Osteoblast (primary cell): ENCODE measurements around the gene PRF1. TPM values are rescaled to one million over a fixed set of nuclear protein-coding genes. Genes with fewer than 3 reads are reported as not detected.

Experiments used
- DNase-seq: peaks from one replicate; pipeline ENCODE4 v3.0.0; 2011; ENCODE audit warnings: low spot score, mixed read lengths; ENCODE audit not compliant: insufficient read length; ENCODE audit errors: missing footprints
- H2AFZ ChIP-seq: 2 replicates; pipeline ENCODE4 v1.6.0; 2011; ENCODE audit warnings: mild to moderate bottlenecking, low read length
- H3K27ac ChIP-seq: 2 replicates; pipeline ENCODE4 v1.5.1; 2011; ENCODE audit warnings: mild to moderate bottlenecking, low read depth, low read length, moderate library complexity
- H3K27me3 ChIP-seq: 2 replicates; pipeline ENCODE4 v1.6.0; 2012; ENCODE audit warnings: mild to moderate bottlenecking, control low read depth, inconsistent platforms, low read length, moderate library complexity; ENCODE audit not compliant: insufficient read depth
- H3K36me3 ChIP-seq: 2 replicates; pipeline ENCODE4 v1.5.1; 2011; ENCODE audit warnings: mild to moderate bottlenecking, low read length, control low read depth, moderate library complexity; ENCODE audit not compliant: insufficient read depth
- H3K4me1 ChIP-seq: 2 replicates; pipeline ENCODE4 v1.5.1; 2011; ENCODE audit warnings: mild to moderate bottlenecking, low read length, control low read depth, moderate library complexity; ENCODE audit not compliant: insufficient read depth
- H3K4me2 ChIP-seq: 2 replicates; pipeline ENCODE4 v1.6.0; 2011; ENCODE audit warnings: mild to moderate bottlenecking, low read length; ENCODE audit not compliant: insufficient read depth
- H3K4me3 ChIP-seq: fragments of 200-600 bp; sonication (generic); 3 replicates; pipeline ENCODE4 v1.5.1; 2012; ENCODE audit warnings: mild to moderate bottlenecking, low read length, inconsistent platforms; ENCODE audit not compliant: insufficient read depth
- H3K79me2 ChIP-seq: 2 replicates; pipeline ENCODE4 v1.6.0; 2012; ENCODE audit warnings: mild to moderate bottlenecking, low read length, control low read depth, inconsistent platforms; ENCODE audit not compliant: insufficient read depth
- H3K9me3 ChIP-seq: 2 replicates; pipeline ENCODE4 v1.5.1; 2011; ENCODE audit warnings: low read depth, low read length, control low read depth
- H4K20me1 ChIP-seq: 2 replicates; pipeline ENCODE4 v1.6.0; 2012; ENCODE audit warnings: mild to moderate bottlenecking, low read length, control low read depth; ENCODE audit not compliant: insufficient read depth
- total RNA-seq: library from RNA; depleted of rRNA; stranded (reverse); fragments of >200 nt; gene quantifications from 2 replicates; pipeline ENCODE4 v1.2.3, GENCODE V29; 2012
- TF ChIP-seq, protein P1 (sequence below): IDR thresholded peaks from 2 replicates; pipeline ENCODE4 v1.5.1; 2011; ENCODE audit warnings: mild to moderate bottlenecking, low read depth, low read length, moderate library complexity; ENCODE audit errors: extremely low read depth

Gene PRF1
- total RNA-seq, 1 donor = not detected

DNA sequence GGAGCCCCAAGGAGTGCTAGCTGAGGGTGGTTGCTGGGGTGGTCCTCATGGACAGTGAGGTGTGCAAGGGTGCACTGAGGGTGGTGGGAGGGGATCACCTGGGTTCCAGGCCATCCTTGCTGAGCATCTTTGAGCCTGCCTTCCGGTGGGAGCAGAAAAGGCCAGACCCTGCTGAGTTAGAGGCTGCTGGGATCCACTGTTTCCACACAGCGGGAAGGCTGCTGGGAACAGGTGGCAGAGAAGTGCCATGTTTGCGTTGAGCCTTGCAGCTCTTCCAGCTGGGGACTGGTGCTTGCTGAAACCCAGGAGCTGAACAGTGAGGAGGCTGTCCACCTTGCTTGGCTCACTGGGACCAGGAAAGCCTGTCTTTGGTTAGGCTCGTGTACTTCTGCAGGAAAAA, 34.9 kb downstream of the PRF1 start:
- Histone ChIP-seq H3K27me3 (no peaks in the 10 kb centered on the region), H3K36me3 (no peaks in the 10 kb centered on the region), H3K27ac (no peak overlapping the region), H3K4me2 (no peak overlapping the region), H3K9me3 (no peaks in the 10 kb centered on the region), H3K4me1 (no peaks in the 10 kb centered on the region), H4K20me1 (no peaks in the 10 kb centered on the region), H3K4me3 (no peak overlapping the region), H2AFZ (no peak overlapping the region), H3K79me2 (no peaks in the 10 kb centered on the region)
- TF ChIP-seq, protein P1, sequence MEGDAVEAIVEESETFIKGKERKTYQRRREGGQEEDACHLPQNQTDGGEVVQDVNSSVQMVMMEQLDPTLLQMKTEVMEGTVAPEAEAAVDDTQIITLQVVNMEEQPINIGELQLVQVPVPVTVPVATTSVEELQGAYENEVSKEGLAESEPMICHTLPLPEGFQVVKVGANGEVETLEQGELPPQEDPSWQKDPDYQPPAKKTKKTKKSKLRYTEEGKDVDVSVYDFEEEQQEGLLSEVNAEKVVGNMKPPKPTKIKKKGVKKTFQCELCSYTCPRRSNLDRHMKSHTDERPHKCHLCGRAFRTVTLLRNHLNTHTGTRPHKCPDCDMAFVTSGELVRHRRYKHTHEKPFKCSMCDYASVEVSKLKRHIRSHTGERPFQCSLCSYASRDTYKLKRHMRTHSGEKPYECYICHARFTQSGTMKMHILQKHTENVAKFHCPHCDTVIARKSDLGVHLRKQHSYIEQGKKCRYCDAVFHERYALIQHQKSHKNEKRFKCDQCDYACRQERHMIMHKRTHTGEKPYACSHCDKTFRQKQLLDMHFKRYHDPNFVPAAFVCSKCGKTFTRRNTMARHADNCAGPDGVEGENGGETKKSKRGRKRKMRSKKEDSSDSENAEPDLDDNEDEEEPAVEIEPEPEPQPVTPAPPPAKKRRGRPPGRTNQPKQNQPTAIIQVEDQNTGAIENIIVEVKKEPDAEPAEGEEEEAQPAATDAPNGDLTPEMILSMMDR = no peak
- peak; percentile 65 for DNase-seq

DNA sequence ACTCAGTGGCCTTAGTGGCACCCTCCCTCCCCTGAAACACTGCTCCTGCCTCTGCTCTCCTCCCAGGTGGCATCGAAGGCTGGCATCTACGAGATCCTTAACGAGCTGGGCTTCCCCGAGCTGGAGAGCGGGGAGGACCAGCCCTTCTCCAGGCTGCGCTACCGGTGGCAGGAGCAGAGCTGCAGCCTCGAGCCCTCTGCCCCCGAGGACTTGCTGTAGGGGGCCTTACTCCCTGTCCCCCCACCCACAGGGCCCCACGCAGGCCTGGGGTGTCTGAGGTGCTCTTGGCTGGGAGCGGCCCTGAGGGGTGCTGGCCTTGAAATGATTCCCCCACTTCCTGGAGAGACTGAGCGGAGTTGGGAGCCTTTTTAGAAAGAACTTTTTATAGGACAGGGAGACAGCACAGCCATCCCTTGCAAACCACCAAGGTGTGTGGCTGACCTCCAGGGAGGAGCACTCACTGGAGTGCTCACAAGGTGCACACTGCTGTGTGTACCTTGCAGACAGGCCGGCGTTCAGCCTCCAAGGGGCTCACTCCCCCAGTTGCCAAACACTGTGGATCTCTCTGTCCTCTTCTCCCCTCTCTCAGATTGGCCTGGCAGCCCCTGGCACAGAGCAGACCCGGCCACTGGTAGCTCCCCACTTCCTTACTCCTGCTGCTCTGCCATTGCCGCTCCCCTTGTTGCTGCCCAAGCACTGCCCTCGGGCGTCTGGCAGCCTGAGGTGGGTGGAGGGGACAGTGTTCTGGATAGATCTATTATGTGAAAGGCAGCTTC, 35.8 kb downstream of the PRF1 start:
- Histone ChIP-seq H3K9me3 (no peaks in the 10 kb centered on the region), H3K36me3 (no peaks in the 10 kb centered on the region), H3K27me3 (no peaks in the 10 kb centered on the region), H4K20me1 (no peaks in the 10 kb centered on the region), H3K4me2 (no peak overlapping the region), H3K27ac (no peak overlapping the region), H3K79me2 (no peaks in the 10 kb centered on the region), H2AFZ (no peak overlapping the region), H3K4me3 (no peak overlapping the region), H3K4me1 (no peaks in the 10 kb centered on the region)
- peak; percentile 65 for DNase-seq
- TF ChIP-seq, protein P1 = no peak

DNA sequence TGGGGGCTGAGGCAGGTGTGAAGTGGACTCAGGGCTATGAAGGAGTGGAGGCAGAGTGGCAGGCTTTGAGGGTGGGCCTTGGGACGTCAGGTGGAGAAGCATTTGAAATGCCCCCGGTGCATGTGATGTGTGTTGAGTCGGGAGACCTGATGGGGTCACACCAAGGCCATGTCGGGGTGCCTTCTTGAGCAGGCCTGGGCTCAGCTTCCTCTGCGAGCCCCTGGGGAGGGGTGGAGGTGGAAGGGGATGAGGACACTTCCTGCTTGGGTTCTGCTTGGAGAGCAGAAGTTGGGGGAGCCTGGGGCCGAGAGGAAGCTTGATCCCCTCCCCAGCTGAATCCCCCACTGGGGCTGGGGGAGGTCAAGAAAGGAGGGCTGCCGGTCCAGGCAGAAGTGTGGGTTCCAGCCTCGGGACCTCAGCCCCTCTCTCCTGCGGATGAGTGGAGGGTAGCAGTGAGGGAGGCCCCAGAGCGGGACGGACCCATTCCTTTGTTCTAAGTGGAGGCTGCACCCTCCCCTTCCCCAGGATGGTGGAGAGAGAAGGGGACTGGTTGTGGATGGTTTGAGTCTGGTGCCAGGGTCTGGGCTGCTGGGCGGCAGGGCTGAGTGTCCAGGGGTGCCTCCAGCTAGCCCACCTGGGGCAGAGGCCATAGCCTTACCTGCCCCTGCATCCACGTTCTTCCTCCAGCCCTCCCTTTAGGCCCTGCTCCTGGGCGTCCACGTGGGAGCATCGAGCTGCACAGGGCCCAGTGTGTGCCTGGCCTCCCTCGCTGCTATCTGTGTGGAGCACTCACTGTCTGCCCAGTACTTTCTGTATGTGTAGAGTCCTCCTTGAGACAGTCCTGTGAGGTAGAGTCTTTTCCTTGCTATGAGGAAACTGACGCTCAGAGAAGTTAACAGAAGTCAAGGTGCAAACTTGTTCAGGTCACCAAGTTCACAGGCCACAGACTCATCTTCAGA, 36.7 kb downstream of the PRF1 start:
- TF ChIP-seq, protein P1 = no peak

DNA sequence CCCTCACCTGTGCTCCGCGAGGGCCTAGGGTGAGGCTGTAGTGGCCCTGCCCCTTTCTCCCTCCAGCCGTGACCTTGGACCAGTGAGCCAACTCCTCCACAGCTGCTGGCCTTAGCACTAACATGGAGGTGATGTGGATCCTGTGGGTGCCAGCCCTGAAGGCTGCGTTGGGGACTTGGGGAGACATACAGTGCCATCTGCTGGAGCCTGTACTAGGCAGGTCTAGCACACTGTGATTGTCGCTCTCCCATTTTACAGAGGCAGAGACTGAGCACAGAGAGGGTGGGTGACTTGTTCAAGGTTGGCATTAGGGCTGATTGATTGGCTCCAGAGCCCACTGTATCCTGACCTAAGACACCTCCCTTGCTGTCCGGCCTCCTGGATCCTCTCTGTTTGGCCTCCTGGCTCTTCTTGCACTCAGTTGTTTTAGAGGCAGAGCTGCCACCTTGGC, 37.6 kb downstream of the PRF1 start:
- no peaks in the 10 kb centered on the region for H3K27me3 ChIP-seq
- no peaks in the 10 kb centered on the region for H3K9me3 ChIP-seq
- no peak overlapping the region for H2AFZ ChIP-seq
- no peak overlapping the region for H3K27ac ChIP-seq
- no peak overlapping the region for H3K4me3 ChIP-seq
- H3K4me1 ChIP-seq = no peaks in the 10 kb centered on the region
- no peaks in the 10 kb centered on the region for H3K36me3 ChIP-seq
- no peak overlapping the region for H3K4me2 ChIP-seq
- no peaks in the 10 kb centered on the region for H3K79me2 ChIP-seq
- TF ChIP-seq, protein P1 = peak; percentile 18
- peak; percentile 77 for DNase-seq
- no peaks in the 10 kb centered on the region for H4K20me1 ChIP-seq

More for the DNA sequence above, 36.7 kb downstream of the PRF1 start:
- Histone ChIP-seq H3K27me3 (no peaks in the 10 kb centered on the region), H3K79me2 (no peaks in the 10 kb centered on the region), H3K4me2 (no peak overlapping the region), H2AFZ (no peak overlapping the region), H3K4me3 (no peak overlapping the region), H4K20me1 (no peaks in the 10 kb centered on the region), H3K9me3 (no peaks in the 10 kb centered on the region), H3K27ac (no peak overlapping the region), H3K4me1 (no peaks in the 10 kb centered on the region), H3K36me3 (no peaks in the 10 kb centered on the region)
- peak; percentile 34 for DNase-seq
